Hepatocyte (in vitro differentiated cells): ENCODE results near the gene OS9. TPM values are rescaled to one million over a fixed set of nuclear protein-coding genes. Genes with fewer than 3 reads are reported as not detected.

Experiments used
- DNase-seq: peaks from one replicate; pipeline ENCODE4 v3.0.0-alpha.2; 2016; ENCODE audit warnings: low spot score
- H2AFZ ChIP-seq: fragments of 200-600 bp; sonication (generic); 2 replicates; pipeline ENCODE4 v1.6.0; 2016; ENCODE audit warnings: antibody characterized with exemption, mild to moderate bottlenecking
- H3K27ac ChIP-seq: fragments of 200-600 bp; sonication (generic); 2 replicates; pipeline ENCODE4 v1.5.1; 2016; ENCODE audit warnings: mild to moderate bottlenecking
- H3K27me3 ChIP-seq: fragments of 200-600 bp; sonication (generic); 2 replicates; pipeline ENCODE4 v1.6.1; 2016
- H3K36me3 ChIP-seq: fragments of 200-600 bp; sonication (generic); replicated peaks from 2 replicates; pipeline ENCODE4 v1.5.1; 2016; ENCODE audit warnings: low read depth; ENCODE audit not compliant: insufficient read depth
- H3K4me1 ChIP-seq: fragments of 200-600 bp; sonication (generic); 2 replicates; pipeline ENCODE4 v1.5.1; 2016; ENCODE audit warnings: mild to moderate bottlenecking, moderate library complexity; ENCODE audit not compliant: insufficient read depth
- H3K4me2 ChIP-seq: fragments of 200-600 bp; sonication (generic); 2 replicates; pipeline ENCODE4 v1.6.0; 2016
- H3K4me3 ChIP-seq: fragments of 200-600 bp; sonication (generic); 2 replicates; pipeline ENCODE4 v1.5.1; 2016; ENCODE audit warnings: mild to moderate bottlenecking
- H3K79me2 ChIP-seq: fragments of 200-600 bp; sonication (generic); 2 replicates; pipeline ENCODE4 v1.6.0; 2017; ENCODE audit warnings: mild to moderate bottlenecking
- H3K9me2 ChIP-seq: fragments of 200-600 bp; sonication (generic); replicated peaks from 2 replicates; pipeline ENCODE4 v1.6.0; 2017; ENCODE audit warnings: mild to moderate bottlenecking; ENCODE audit not compliant: insufficient read depth
- H3K9me3 ChIP-seq: fragments of 200-600 bp; sonication (generic); 2 replicates; pipeline ENCODE4 v1.5.1; 2016; ENCODE audit warnings: low read depth, mild to moderate bottlenecking
- H4K20me1 ChIP-seq: fragments of 200-600 bp; sonication (generic); 2 replicates; pipeline ENCODE4 v1.6.0; 2016; ENCODE audit warnings: mild to moderate bottlenecking; ENCODE audit not compliant: insufficient read depth, poor library complexity, severe bottlenecking
- CTCF ChIP-seq: fragments of 200-600 bp; sonication (generic); IDR thresholded peaks from 2 replicates; pipeline ENCODE4 v1.5.1; 2016; ENCODE audit warnings: antibody characterized with exemption, mild to moderate bottlenecking; ENCODE audit not compliant: poor library complexity
- EZH2 ChIP-seq: fragments of 200-600 bp; sonication (generic); IDR thresholded peaks from 2 replicates; pipeline ENCODE4 v1.6.1; 2016; ENCODE audit warnings: antibody characterized with exemption, mild to moderate bottlenecking, borderline replicate concordance
- EZH2phosphoT487 ChIP-seq: fragments of 200-600 bp; sonication (generic); IDR thresholded peaks from one replicate; pipeline ENCODE4 v1.6.1; 2018; ENCODE audit warnings: antibody characterized with exemption, mild to moderate bottlenecking, low read depth, moderate library complexity; ENCODE audit not compliant: unreplicated experiment, severe bottlenecking
- WGBS: methylation state at CpG from one replicate; pipeline ENCODE4 v1.1.6; 2016; ENCODE audit warnings: low lambda C conversion rate; ENCODE audit errors: missing lambda C conversion rate; 5-methylcytosine and 5-hydroxymethylcytosine counted together
- polyA plus RNA-seq: library from polyadenylated mRNA; unstranded; fragments of >200 nt; fragmentation: Nextera tagmentation; extraction: Ambion mirVana; gene quantifications from 2 replicates; pipeline ENCODE4 v1.2.1, GENCODE V29; 2016
- total RNA-seq: library from RNA; depleted of rRNA; stranded (reverse); fragments of >200 nt; gene quantifications from 2 replicates; pipeline ENCODE4 v1.2.3, GENCODE V29; 2014

OS9 gene
- total and polyA plus RNA-seq, 2 experiments from 2014 or later, result 243 to 366 TPM

- no peak overlapping the region for H3K4me3 ChIP-seq
- H3K9me3 ChIP-seq, result no peaks in the 10 kb centered on the region
- H3K27ac ChIP-seq, result no peak overlapping the region
- no peaks in the 10 kb centered on the region for H3K9me2 ChIP-seq
- H3K79me2 ChIP-seq, result no peaks in the 10 kb centered on the region
- no peaks in the 10 kb centered on the region for H3K27me3 ChIP-seq
- H3K4me1 ChIP-seq, result no peaks in the 10 kb centered on the region
- no peaks in the 10 kb centered on the region for H4K20me1 ChIP-seq
- H3K36me3 ChIP-seq, result no peaks in the 10 kb centered on the region
- H2AFZ ChIP-seq, result no peak overlapping the region
- WGBS, result 95% methylated on average over 4 of the region's 4 CpGs
- no peak for DNase-seq
- H3K4me2 ChIP-seq, result no peak overlapping the region
- TF ChIP-seq EZH2 (no peak), CTCF (no peak), EZH2phosphoT487 (no peak)
These were observed 22.4 kb downstream of the OS9 start for GRCh38 chr12:57716305-57716704.

GRCh38 chr12:57717131-57717530 lies 23.2 kb downstream of the OS9 start:
- Histone ChIP-seq H2AFZ (no peak overlapping the region), H3K36me3 (no peaks in the 10 kb centered on the region), H3K4me1 (no peaks in the 10 kb centered on the region), H3K4me2 (no peak overlapping the region), H3K27me3 (no peaks in the 10 kb centered on the region), H3K79me2 (no peaks in the 10 kb centered on the region), H3K27ac (no peak overlapping the region), H4K20me1 (no peaks in the 10 kb centered on the region), H3K9me3 (no peaks in the 10 kb centered on the region), H3K9me2 (no peaks in the 10 kb centered on the region), H3K4me3 (no peak overlapping the region)
- TF ChIP-seq EZH2 (no peak), CTCF (no peak), EZH2phosphoT487 (no peak)
- whole genome bisulfite sequencing, result 98% methylated on average over 5 of the region's 5 CpGs
- no peak for DNase-seq

- TF ChIP-seq CTCF, result no peak
- no peak for TF ChIP-seq EZH2
- TF ChIP-seq EZH2phosphoT487, result no peak
- 98% methylated on average over 22 of the region's 22 CpGs for WGBS
- no peaks in the 10 kb centered on the region for H4K20me1 ChIP-seq
- H3K27ac ChIP-seq, result no peak overlapping the region
- no peaks in the 10 kb centered on the region for H3K27me3 ChIP-seq
- no peaks in the 10 kb centered on the region for H3K9me2 ChIP-seq
- H3K9me3 ChIP-seq, result no peaks in the 10 kb centered on the region
- no peaks in the 10 kb centered on the region for H3K36me3 ChIP-seq
- DNase-seq, result no peak
- H2AFZ ChIP-seq, result no peak overlapping the region
- no peaks in the 10 kb centered on the region for H3K4me1 ChIP-seq
- no peak overlapping the region for H3K4me2 ChIP-seq
- H3K4me3 ChIP-seq, result no peak overlapping the region
- H3K79me2 ChIP-seq, result no peaks in the 10 kb centered on the region
These were observed 24.1 kb downstream of the OS9 start for GRCh38 chr12:57717846-57718640.
